Stimulated activated CD4-positive, alpha-beta T cell treated with anti-CD3 and anti-CD28 coated beads, Interleukin-1b, Interleukin-23, amount 100 ng/mL, for 24 hours (primary cell): ENCODE results near the gene AACS.
"Not testable (repeated sequence)": the region's sequence is repeated elsewhere in the genome, so short reads cannot be mapped to it uniquely, and the experiment has no call there.

ENCODE experiments used
- DNase-seq, 4 experiments: peaks; one replicate each; pipeline ENCODE4 v3.0.0-alpha.2; 2020; ENCODE audit warnings: low read depth in 4 of 4, low spot score in 1 of 4

AACS gene

DNA sequence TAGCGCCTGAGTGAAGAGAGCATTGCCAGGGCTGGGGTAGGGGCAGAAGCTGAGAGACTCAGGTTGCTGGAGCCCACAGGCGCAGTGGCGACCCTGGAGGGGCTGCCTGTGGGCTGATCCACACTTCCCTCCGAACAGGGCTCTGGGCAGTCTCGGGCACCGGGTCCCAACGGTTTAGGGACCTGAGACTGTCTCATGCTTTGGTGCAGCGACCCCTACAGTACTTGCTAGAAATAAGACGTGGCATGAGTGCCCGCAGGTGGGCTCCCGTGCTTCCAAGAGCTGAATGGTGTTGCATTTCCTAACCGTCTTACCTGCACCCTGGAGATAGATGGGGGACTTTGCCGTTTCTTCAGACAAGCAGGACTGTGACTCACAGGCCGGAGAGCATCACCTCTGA is 57.4 kb downstream of the AACS start:
- DNase-seq, result no peak

- no peak for DNase-seq
Observed at GRCh38 chr12:125124320-125124966, 59.2 kb downstream of the AACS start.

GRCh38 chr12:125125271-125125670 is 60.0 kb downstream of the AACS start:
- DNase-seq, result no peak

DNA sequence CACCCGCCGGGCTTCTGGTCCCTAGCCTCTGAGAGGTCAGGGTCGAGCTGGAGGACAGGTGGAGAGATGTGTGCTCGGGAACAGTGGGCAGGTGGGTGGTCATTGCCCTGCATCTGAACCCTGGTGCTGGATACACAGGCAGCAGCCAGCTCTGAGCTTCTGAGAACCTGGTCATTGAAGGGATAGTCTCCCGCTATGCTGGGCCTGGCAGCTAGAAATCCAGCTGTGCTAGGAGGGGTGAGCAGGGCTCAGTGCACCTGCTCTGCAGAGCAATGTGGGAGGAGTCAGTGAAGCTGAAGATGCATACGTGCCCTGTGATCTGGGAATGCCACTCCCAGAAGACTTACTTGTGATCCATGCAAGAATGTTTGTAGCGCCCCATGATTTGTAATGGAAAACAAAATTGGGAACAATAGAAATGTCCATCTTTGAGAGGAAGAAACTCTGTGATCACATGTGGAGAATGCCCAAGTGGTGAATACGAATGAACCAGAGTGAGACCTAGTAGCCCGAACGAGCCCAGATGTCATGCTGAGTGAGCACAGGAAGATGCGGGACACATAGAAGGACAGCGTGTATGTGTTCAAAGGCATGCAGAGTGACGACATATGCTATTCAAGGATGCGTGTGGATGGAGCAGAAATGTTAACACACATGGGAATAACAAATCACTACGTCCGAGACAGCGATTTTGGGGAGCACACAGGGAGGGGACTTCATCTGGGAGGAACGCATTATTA is 63.4 kb downstream of the AACS start:
- DNase-seq, result no peak

DNA sequence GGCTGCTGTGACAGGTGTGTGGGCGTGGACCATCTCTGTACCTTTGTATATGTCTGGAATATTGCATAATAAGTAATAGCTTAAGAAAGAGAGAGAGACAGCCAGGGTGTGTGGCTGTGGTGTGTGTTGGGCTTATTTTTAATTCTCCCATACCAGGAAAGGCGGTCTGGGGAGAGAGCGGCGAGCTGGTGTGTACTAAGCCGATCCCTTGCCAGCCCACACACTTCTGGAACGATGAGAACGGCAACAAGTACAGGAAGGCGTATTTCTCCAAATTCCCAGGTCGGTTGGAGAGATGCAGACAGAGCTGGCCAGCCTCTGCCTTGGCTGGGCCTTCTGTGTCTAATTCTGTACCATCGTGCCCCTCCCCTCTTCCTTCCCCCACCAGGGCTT is 63.9 kb downstream of the AACS start:
- DNase-seq, result no peak

DNA sequence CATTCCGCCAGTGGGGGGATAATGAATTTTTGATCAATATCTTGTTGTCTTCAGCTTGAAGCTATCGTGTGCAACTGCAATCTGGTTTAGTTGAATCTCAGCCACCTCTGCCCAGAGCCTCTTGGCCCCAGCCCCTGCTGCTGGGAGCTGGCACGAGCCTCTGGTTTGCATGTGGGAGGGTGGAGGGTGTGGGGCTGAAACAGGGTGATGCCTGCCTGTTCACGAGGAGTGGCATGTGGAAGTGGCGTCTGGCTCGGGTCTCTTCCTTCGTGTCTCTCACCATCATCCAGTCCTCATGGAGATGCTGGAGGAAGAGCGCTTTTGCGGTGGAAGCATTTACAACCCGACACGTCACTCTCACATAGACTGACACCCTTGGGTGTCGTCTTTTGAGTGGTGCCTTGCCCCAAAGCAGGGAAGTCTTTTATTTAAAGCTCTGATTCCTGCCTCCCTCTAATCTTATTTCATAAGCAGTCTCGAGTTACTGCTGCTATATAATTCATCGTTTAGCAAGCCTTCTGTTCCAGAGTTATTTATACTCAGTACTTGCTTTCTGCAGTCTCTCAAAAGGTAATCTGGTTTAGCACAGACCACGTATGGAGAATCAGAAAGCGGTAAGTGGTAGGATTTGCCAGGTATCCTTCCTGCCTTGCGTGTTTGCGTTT is 64.5 kb downstream of the AACS start:
- no peak for DNase-seq

GRCh38 chr12:125131958-125132357 is 66.7 kb downstream of the AACS start:
- DNase-seq, result no peak

GRCh38 chr12:125132698-125133400 is 67.6 kb downstream of the AACS start:
- no peak for DNase-seq

- no peak for DNase-seq
Observed at GRCh38 chr12:125133616-125134015, 68.4 kb downstream of the AACS start.

DNA sequence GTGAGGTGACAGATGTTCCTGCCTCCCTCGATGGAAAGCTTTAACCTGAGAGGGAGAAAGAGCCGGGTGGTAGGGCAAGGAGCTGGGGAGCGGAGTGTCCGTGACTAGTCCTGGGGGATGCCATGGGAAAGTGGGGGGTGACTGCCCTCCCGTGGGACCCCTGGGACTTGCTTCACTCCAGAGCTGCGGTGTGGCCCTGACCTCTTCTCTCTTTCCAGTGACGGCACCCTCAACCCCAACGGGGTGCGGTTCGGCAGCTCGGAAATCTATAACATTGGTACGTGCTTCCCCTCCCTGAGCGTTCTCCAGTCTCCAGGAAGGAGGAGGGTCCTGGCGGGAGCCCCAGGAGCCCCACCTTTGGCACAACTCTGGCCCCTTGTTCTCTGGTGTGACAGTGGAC is 69.3 kb downstream of the AACS start:
- no peak for DNase-seq

- no peak for DNase-seq
Observed at GRCh38 chr12:125135906-125136305, 70.7 kb downstream of the AACS start.

- DNase-seq, result no peak
Observed at GRCh38 chr12:125136702-125137101, 71.5 kb downstream of the AACS start.

- no peak for DNase-seq
Observed at GRCh38 chr12:125137766-125138344, 72.6 kb downstream of the AACS start.

- no peak for DNase-seq
Observed at GRCh38 chr12:125140279-125141209, 75.3 kb downstream of the AACS start.

GRCh38 chr12:125141210-125141573 is 76.0 kb downstream of the AACS start:
- not testable (repeated sequence) for DNase-seq

DNA sequence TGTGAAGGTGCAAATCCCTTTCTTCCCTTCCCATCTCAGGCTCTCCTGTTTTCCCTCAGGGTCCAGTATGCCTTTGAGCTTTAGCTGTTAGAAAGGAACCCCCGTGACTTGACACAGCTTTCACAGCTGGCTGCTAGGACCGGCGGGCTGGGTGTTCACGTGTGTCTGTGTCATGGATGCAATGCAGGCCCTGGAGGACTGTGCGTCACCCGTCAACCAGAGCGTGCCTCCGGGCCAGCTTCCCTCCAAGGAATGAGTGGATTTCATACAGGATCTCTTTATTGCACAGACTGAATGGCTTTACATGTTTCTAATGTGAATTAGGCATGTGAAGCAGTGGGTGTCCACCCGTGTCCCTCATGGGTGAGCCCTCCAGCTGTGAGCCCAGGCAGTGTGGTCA is 77.4 kb downstream of the AACS start:
- DNase-seq, result no peak

DNA sequence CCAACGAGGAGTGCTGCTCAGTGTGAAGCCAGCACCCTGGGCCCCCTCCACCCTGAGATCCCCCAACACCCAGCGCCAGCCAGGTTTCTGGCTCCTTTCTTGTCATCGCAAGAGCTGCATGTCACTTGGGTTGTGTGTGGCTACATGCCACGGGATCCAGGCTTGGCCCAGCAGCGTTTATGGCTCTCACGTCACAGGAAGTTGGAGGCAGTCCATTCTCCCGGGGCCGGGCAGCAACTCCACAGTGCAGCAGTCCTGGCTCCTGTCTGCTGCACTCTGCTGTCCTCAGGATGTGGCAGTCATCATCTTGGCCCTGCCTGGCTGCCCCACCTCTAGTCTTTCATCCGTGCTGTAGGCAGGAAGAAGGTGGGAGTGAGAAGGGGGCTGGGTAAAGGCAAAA is 78.3 kb downstream of the AACS start:
- DNase-seq, result no peak

GRCh38 chr12:125145196-125145595 is 80.0 kb downstream of the AACS start:
- DNase-seq, result no peak

DNA sequence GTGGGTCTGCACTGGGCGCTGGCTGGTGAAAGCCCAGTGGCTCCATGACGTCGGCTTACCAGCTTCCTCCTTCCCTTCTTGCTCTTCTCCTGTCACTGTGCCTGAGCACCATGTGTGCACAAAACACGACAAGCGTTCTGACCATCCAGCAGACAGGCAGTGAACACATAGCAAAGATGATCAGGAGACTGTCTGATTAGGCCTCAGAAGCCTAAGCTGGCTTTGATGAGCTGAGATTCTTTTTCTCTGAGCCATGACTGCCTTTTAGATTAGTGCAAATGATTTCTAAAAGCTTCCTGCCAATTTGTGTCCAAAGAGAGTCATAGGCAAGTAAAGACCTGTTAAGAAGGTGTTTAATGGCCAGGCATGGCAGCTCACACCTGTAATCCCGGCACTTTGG is 83.1 kb downstream of the AACS start:
- no peak for DNase-seq
